ENCODE results near the gene SEPTIN1.
"Not testable (repeated sequence)": the region's sequence is repeated elsewhere in the genome, so short reads cannot be mapped to it uniquely, and the experiment has no call there.

Gene SEPTIN1

GRCh38 chr16:30357085-30357714 lies 25.2 kb downstream of the SEPTIN1 start:
- no peak for DNase-seq

GRCh38 chr16:30356401-30357084 lies 25.8 kb downstream of the SEPTIN1 start:
- peak; percentile 43 for DNase-seq

DNA sequence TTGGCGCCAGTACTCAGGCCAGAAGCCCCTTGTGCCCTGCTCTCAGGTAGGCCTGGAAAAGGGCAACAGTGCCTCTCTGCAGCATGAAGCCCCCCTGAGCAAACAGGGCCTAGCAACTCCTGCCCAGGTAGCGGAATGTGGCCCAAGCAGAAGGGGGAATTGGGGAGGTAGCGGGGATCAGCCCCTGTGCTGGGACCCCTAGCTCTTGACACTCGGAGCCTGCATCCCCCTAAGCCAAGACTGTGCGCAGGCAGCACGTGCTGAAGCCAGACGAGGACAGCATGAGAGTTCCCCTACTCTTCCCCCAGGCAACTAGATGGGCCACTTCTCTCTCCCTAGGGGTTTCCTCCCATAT lies 26.4 kb downstream of the SEPTIN1 start:
- no peak for DNase-seq

- peak; percentile 99 for DNase-seq
Observed at GRCh38 chr16:30355144-30355953, 27.0 kb downstream of the SEPTIN1 start, which contains the start of gene CD2BP2. TSS of gene CD2BP2 (minus strand) at chr16:30355308. CDS start at chr16:30354681, 627 bp downstream.

- no peak for DNase-seq
Observed at GRCh38 chr16:30354423-30355143, 27.8 kb downstream of the SEPTIN1 start.

DNA sequence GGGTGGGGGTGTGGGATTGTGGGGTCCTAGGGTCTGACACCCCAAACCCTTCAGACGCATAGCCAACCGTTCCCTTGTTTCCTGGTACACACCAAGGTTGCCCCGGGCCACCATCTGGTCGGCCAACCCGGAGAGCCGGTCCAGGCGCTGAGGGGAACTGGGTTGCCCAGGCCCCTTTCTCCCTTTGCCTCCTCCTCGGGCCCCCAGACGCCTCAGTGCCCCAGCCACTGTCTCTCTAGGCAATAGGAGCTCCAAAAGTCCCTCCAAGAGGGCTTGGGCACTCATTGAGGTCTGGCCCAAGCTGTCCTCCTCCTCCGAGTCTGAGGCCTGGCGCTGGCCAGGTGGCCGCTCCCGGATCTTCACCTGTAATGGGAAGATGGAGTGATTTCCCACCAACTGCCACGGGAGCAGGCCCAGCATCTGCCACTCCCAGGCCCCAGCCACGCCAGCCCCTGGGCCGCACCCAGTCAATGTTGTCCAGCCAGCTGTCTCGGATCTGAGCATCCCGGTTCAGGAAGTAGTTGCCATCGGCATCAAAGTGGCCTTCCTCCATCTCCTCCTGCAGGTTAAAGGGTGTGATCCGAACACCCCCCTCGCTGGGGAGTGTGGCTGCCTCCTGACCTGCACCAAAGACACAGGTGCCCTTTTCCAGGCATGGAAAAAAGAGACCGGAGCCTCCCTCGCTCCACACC lies 28.8 kb downstream of the SEPTIN1 start:
- no peak for DNase-seq

DNA sequence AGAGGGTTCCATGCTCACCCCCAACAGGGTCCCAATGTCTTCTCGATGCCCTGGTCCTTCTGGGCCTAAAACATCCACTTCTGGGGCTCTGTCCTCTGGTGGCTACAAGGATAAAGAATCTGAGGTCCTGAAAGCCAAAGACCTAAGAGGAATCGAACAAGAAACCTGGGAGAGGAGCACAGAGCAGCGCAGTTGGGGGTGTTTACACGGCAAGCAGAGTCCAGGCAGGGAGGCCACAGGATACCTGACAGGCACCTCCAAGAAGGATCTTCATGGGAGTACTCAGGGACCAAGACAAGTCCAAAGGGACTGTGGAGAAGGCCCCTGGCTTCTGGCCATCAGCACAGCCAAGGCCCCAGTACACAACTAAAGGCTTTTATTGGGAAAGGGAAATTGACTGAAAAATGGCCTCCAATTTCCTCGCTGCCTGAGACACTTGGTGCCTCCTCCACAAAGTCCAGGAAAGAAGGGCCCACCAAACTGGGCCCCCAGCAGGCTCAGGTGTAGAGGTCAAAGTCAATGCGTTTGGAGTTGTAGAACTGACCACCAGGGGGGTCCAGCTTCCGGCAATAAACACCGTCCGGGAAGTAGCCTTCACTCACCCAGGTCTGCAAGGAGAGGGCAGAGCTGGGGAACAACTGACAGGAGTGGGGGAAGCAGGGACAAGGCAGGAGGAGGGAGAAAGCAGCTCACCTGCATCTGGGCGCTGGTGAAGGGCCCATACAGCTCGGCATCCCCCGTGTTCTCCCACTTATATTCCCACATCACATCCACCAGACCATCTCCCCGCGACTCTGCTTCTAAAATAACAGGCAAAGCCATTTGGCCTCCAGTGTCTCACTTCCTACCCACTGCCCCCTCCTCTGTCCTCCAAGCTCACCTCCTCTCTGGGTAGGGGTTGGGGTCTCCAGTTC lies 29.6 kb downstream of the SEPTIN1 start:
- DNase-seq, result no peak

DNA sequence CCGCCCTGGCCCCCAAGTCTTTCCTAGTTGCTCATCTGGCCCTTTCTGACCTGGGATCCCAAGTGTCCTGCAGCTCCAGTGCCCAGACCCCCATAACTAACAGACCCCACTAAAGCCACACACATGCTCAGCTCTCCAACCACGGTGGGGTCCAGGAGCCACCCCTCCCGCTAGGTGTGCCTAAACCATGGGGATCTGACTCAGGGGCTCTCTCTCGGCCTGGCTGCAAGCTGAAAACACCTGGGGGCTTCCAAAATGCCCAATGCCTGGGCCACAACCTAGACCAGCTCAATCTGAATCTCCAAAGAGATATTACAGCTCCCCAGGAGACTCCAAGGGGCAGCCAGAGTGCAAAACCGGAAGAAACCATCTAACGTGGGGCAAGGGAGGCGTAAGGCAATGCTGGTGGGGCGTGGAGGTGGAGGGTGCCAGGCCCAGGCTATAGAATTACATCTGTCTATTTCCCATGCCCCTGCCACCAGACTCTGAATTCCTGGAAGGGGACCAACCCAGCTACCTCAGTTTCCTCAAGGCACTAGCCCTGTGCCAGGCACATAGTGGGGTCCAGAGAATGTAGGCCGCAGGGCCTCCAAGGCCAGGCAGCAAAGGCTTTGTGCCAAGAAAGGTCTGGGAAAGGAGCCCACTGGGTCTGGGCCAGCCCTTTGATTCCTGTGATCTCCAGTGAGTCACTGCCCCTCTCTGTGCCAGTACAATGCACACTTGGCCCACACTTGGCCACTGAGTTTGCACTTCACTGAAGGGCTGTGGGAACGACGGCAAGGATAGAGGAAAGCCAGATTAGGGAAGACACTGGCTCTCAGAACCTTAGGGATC lies 30.6 kb downstream of the SEPTIN1 start:
- no peak for DNase-seq

- no peak for DNase-seq
Observed at GRCh38 chr16:30351001-30351441, 31.3 kb downstream of the SEPTIN1 start.

GRCh38 chr16:30350134-30350871 lies 32.1 kb downstream of the SEPTIN1 start:
- DNase-seq, result no peak

GRCh38 chr16:30349675-30350074 lies 32.7 kb downstream of the SEPTIN1 start:
- DNase-seq, result no peak

- DNase-seq, result no peak
Observed at GRCh38 chr16:30348929-30349328, 33.4 kb downstream of the SEPTIN1 start.

DNA sequence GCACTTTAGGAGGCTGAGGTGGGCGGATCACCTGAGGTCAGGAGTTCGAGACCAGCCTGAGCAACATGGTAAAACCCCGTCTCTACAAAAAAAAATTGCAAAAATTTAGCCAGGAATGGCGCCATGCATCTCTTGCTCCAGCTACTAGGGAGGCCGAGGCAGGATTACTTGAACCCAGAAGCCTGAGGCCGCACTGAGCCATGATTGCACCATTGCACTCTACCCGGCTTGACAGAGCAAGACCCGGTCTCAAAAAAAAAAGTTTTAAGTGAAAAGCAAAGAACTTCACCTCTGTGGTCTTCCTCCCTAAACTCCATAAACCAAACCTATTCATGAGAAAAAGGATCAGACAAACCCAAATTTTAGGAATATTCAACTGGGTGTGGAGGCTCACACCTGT lies 34.2 kb downstream of the SEPTIN1 start:
- no peak for DNase-seq

GRCh38 chr16:30346286-30346685 lies 36.1 kb downstream of the SEPTIN1 start:
- no peak for DNase-seq

GRCh38 chr16:30343491-30343820 lies 38.9 kb downstream of the SEPTIN1 start:
- not testable (repeated sequence) for DNase-seq

GRCh38 chr16:30342751-30343490 lies 39.4 kb downstream of the SEPTIN1 start:
- DNase-seq, result no peak

- not testable (repeated sequence) for DNase-seq
Observed at GRCh38 chr16:30341971-30342370, 40.4 kb downstream of the SEPTIN1 start.

GRCh38 chr16:30340621-30341020 lies 41.7 kb downstream of the SEPTIN1 start:
- DNase-seq, result no peak

GRCh38 chr16:30338715-30339114 lies 43.6 kb downstream of the SEPTIN1 start:
- DNase-seq, result not testable (repeated sequence)
